CD8-positive, alpha-beta memory T cell (primary cell): ENCODE results near the gene CBLL1. TPM values are rescaled to one million over a fixed set of nuclear protein-coding genes. Genes with fewer than 3 reads are reported as not detected.

Experiments used
- CTCF ChIA-PET: fragments of 350-600 bp; sonication (Branson Sonifier 250); formaldehyde crosslinking; loops from one replicate; lab custom pipeline; 2021; ENCODE audit warnings: antibody characterized with exemption; lab: Charles Lee
- POLR2A ChIA-PET: fragments of 350-600 bp; sonication (Branson Sonifier 250); formaldehyde crosslinking; loops from one replicate; lab custom pipeline; 2021; ENCODE audit warnings: antibody characterized with exemption; lab: Charles Lee
- DNase-seq, 5 donors: peaks; one replicate each; pipeline versions ENCODE4 v3.0.0 to v3.0.0-alpha.2; 2020 to 2022; ENCODE audit warnings: mixed read lengths in 1 of 5
- H3K27ac ChIP-seq: one replicate; pipeline ENCODE4 v1.7.0; 2013; ENCODE audit warnings: low read depth, mild to moderate bottlenecking, low read length, moderate library complexity
- H3K27me3 ChIP-seq: 2 replicates; pipeline ENCODE4 v1.7.0; 2013; ENCODE audit warnings: low read length, mild to moderate bottlenecking; ENCODE audit not compliant: insufficient read depth, poor library complexity, severe bottlenecking
- H3K36me3 ChIP-seq: 2 replicates; pipeline ENCODE4 v1.7.0; 2013; ENCODE audit warnings: mild to moderate bottlenecking, low read length, moderate library complexity; ENCODE audit not compliant: insufficient read depth
- H3K4me1 ChIP-seq: 2 replicates; pipeline ENCODE4 v1.7.0; 2013; ENCODE audit warnings: mild to moderate bottlenecking, low read length, moderate library complexity; ENCODE audit not compliant: insufficient read depth
- H3K4me3 ChIP-seq: 2 replicates; pipeline ENCODE4 v1.7.0; 2013; ENCODE audit warnings: mild to moderate bottlenecking, low read length
- H3K9me3 ChIP-seq: 2 replicates; pipeline ENCODE4 v1.7.0; 2013; ENCODE audit warnings: mild to moderate bottlenecking, low read length
- H3K27ac Mint-ChIP-seq, 8 donors: one replicate each; pipeline ENCODE4 v1.8.0; 2020 to 2021; ENCODE audit warnings: mixed read lengths in 8 of 8, mild to moderate bottlenecking in 6 of 8, inconsistent platforms in 3 of 8, moderate library complexity in 3 of 8
- H3K27me3 Mint-ChIP-seq, 2 donors: one replicate each; pipeline ENCODE4 v1.8.0; 2020 to 2021; ENCODE audit warnings: mixed read lengths in 2 of 2, mild to moderate bottlenecking in 1 of 2, moderate library complexity in 1 of 2
- H3K36me3 Mint-ChIP-seq, 3 donors: one replicate each; pipeline ENCODE4 v1.8.0; 2020 to 2021; ENCODE audit warnings: mixed read lengths in 3 of 3, inconsistent platforms in 1 of 3, mild to moderate bottlenecking in 1 of 3
- H3K4me1 Mint-ChIP-seq, 3 donors: one replicate each; pipeline ENCODE4 v1.8.0; 2020 to 2021; ENCODE audit warnings: mixed read lengths in 3 of 3, inconsistent platforms in 1 of 3, mild to moderate bottlenecking in 1 of 3
- H3K4me3 Mint-ChIP-seq, 7 donors: one replicate each; pipeline ENCODE4 v1.8.0; 2020 to 2021; ENCODE audit warnings: mixed read lengths in 7 of 7, mild to moderate bottlenecking in 6 of 7, moderate library complexity in 4 of 7, inconsistent platforms in 2 of 7
- H3K9me3 Mint-ChIP-seq, 5 donors: one replicate each; pipeline ENCODE4 v1.8.0; 2020 to 2022; ENCODE audit warnings: mixed read lengths in 5 of 5, mild to moderate bottlenecking in 3 of 5, moderate library complexity in 2 of 5, inconsistent platforms in 1 of 5
- polyA plus RNA-seq: library from polyadenylated mRNA; unstranded; fragments of 300-500 nt; fragmentation: Illumina TruSeq; gene quantifications from one replicate; pipeline ENCODE4 v1.2.3, GENCODE V29; 2021
- total RNA-seq, 2 experiments: library from RNA; stranded (reverse); gene quantifications; one replicate each; pipeline ENCODE4 v1.2.3, GENCODE V29; 2021

The CBLL1 gene, protein sequence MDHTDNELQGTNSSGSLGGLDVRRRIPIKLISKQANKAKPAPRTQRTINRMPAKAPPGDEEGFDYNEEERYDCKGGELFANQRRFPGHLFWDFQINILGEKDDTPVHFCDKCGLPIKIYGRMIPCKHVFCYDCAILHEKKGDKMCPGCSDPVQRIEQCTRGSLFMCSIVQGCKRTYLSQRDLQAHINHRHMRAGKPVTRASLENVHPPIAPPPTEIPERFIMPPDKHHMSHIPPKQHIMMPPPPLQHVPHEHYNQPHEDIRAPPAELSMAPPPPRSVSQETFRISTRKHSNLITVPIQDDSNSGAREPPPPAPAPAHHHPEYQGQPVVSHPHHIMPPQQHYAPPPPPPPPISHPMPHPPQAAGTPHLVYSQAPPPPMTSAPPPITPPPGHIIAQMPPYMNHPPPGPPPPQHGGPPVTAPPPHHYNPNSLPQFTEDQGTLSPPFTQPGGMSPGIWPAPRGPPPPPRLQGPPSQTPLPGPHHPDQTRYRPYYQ
- total RNA-seq (10 to 100 TPM; 42.7 to 49.3 TPM), polyA plus RNA-seq (89.7 TPM)

DNA sequence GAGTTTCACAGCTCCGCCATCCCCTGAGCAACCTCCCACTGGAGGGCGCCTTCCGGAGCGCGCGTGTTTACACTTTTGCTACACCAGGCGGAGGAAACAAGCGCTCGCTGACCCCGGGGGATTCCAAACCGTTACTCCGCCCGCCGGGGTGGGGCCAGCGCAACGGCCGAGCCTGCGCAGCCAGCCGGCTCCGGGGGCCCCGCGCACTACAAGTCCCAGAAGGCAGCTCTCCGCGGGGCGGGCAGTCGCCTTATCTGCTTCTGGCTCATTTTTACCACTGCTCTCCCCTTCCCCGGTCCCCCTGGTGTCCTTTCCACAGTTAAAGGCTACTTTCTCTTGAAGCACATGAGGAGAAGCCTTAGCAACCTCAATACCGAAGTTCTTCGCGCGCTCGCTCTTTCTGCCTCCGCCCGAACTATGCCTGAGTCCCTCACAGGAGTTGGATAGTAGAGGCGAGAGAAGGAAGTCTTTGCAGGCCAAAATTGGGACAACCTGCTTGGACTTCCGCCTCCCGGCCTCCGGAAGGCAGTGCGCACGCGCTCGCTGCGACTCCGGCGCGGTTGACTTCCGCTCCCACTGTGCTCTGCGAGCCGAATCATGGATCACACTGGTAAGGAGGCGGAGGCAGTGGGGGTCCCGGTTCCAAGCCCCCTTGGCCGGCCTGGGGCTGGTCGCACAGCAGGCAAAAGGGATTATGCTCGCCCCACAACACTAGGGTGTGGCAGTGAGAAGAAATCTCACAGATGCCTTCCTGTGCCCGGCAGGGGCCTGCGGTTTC, at the start of gene CBLL1:
Gene CBLL1 (plus strand): TSS at position 576 of the 778 bp plus-strand sequence. CDS start 22 bp downstream, at position 598.
- peak; percentile 96 to 98 (median 97) for DNase-seq
- Histone ChIP-seq H3K9me3 (no peaks in the 10 kb centered on the region), H3K4me3 (peak within 1 kb of the TSS; percentile 97), H3K27me3 (no peaks in the 10 kb centered on the region), H3K27ac (peak within 1 kb of the TSS; percentile 98), H3K36me3 (no peaks in the 10 kb centered on the region), H3K4me1 (peaks cover 47% of the 10 kb centered on the region)
- no peaks in the 10 kb centered on the region for H3K9me3 Mint-ChIP-seq
- H3K4me1 Mint-ChIP-seq, result peaks cover 50 to 59% (median 55%) of the 10 kb centered on the region in 3 donors
- POLR2A ChIA-PET, result interaction anchor here (0.5 to 3.0 kb wide), 14 partner anchors 8 to 1459 kb away, joined by 3 to 38 read pairs (median 6); partner anchors contain the start of genes COG5, DLD, DUS4L and HBP1
- H3K36me3 Mint-ChIP-seq, result peaks cover 0 to 26% (median 4%) of the 10 kb centered on the region in 3 donors
- H3K27me3 Mint-ChIP-seq, result no peaks in the 10 kb centered on the region
- peak within 1 kb of the TSS; percentile 93 to 99 (median 97) for H3K4me3 Mint-ChIP-seq
- CTCF ChIA-PET, result interaction anchor here (0.8 to 10.5 kb wide), 29 partner anchors 9 to 594 kb away, joined by 3 to 227 read pairs (median 4); partner anchors contain the start of genes COG5, DLD and DUS4L
- peak within 1 kb of the TSS; percentile 94 to 100 (median 100) for H3K27ac Mint-ChIP-seq

DNA sequence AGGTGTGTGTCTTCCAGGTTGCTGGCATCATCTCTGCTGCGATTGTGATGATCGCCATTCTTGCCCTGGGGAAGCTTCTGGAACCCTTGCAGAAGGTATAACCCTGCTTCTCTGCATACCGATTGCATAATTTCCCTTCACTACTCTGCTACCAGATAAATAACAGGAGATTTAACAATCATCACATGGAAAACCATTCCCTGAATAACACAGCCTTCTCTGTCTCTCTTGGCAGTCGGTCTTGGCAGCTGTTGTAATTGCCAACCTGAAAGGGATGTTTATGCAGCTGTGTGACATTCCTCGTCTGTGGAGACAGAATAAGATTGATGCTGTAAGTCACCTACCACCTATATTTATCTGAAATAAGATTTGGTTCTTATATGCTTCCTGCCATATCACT, 49.6 kb upstream of the CBLL1 start:
- Mint-ChIP-seq H3K36me3 (no peaks in the 10 kb centered on the region), H3K4me3 (no peak overlapping the region), H3K4me1 (no peaks in the 10 kb centered on the region), H3K27me3 (peaks cover 3 to 33% of the 10 kb centered on the region in 2 donors), H3K9me3 (no peaks in the 10 kb centered on the region), H3K27ac (no peak overlapping the region)
- DNase-seq, result no peak
- POLR2A ChIA-PET, result no interaction called here
- no peaks in the 10 kb centered on the region for H3K36me3 ChIP-seq
- H3K4me3 ChIP-seq, result no peak overlapping the region
- CTCF ChIA-PET, result no interaction called here
- H3K9me3 ChIP-seq, result no peaks in the 10 kb centered on the region
- no peaks in the 10 kb centered on the region for H3K4me1 ChIP-seq
- no peaks in the 10 kb centered on the region for H3K27me3 ChIP-seq
- no peak overlapping the region for H3K27ac ChIP-seq

DNA sequence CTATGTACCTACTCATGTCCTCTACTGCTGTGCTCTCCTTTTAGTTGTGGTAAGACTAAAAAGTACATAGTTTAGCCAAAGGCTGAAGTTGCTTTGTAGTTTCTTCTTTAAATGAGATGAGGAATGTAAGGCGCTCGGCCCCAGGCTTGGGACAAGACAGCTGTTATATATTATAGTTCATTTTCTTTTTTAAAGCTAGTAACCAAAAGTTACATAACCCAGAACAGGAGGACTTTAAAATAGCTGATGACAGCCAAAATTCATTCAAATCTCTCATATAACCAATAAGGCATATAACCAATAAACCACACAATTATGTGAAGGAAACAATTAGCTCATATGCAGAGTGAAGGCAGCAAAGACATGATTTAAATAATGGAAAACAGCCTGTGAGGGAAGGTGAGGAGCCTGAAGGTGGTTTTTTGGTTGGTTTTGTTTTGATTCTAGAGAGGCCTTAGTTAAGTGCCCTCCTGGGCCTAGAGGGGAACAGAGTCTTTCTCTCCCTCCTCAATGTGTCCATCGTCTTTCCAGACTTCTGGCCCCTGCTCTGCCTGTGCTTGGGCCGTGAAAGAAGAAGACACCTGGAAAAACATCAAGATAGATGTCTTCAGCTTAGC, 47.5 kb upstream of the CBLL1 start:
- Histone ChIP-seq H3K4me3 (no peak overlapping the region), H3K9me3 (no peaks in the 10 kb centered on the region), H3K4me1 (no peaks in the 10 kb centered on the region), H3K27ac (no peak overlapping the region), H3K36me3 (no peaks in the 10 kb centered on the region), H3K27me3 (no peaks in the 10 kb centered on the region)
- no peaks in the 10 kb centered on the region for H3K36me3 Mint-ChIP-seq
- no peaks in the 10 kb centered on the region for H3K4me1 Mint-ChIP-seq
- ChIA-PET CTCF (interaction anchor here (0.9 kb wide), 1 partner anchor 14 kb away, joined by 3 read pairs; no protein-coding TSS in a partner anchor), POLR2A (no interaction called here)
- DNase-seq, result no peak
- peaks cover 4 to 34% of the 10 kb centered on the region in 2 donors for H3K27me3 Mint-ChIP-seq
- H3K9me3 Mint-ChIP-seq, result no peaks in the 10 kb centered on the region
- H3K27ac Mint-ChIP-seq, result no peak overlapping the region
- no peak overlapping the region for H3K4me3 Mint-ChIP-seq

DNA sequence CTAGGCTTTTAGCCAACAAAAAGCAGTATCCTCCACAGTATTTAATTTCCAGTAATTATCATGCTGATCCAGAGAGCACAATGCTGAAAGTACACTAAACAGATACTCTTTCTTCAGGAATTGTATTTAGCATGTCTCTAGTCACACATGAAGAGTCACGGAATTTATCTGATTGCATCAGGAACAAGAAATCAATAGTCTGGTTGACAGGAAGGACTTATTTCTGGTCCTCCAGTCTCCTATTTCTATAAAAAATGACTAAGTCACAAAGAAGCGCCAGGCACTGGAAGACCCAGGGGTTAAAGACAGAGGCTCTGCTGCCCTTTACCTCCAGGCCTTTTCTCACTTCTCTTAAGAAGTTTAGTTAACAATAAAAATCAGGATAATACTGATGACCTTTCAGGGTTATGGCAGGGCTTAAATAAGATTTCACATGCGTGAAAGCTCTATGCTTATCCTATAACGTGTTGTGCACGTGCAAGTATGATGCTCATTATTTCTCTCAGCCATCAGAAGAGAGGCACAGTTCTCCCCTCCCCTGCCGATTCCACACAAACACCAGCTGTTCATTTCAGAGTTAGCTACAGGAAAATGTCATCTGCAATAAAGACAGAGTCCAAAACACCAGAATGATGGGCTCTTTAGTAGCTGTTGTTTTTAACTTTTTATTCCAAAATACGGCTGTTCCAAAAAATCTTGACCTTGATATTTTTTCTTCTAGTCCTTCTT, 46.5 kb upstream of the CBLL1 start:
- no peak overlapping the region for H3K27ac Mint-ChIP-seq
- Histone ChIP-seq H3K9me3 (no peaks in the 10 kb centered on the region), H3K36me3 (no peaks in the 10 kb centered on the region), H3K27me3 (no peaks in the 10 kb centered on the region), H3K27ac (no peak overlapping the region), H3K4me3 (no peak overlapping the region), H3K4me1 (no peaks in the 10 kb centered on the region)
- H3K27me3 Mint-ChIP-seq, result peaks cover 4 to 35% of the 10 kb centered on the region in 2 donors
- no peaks in the 10 kb centered on the region for H3K9me3 Mint-ChIP-seq
- H3K4me3 Mint-ChIP-seq, result no peak overlapping the region
- H3K4me1 Mint-ChIP-seq, result no peaks in the 10 kb centered on the region
- no peaks in the 10 kb centered on the region for H3K36me3 Mint-ChIP-seq
- DNase-seq, result no peak
- ChIA-PET POLR2A (no interaction called here), CTCF (no interaction called here)

DNA sequence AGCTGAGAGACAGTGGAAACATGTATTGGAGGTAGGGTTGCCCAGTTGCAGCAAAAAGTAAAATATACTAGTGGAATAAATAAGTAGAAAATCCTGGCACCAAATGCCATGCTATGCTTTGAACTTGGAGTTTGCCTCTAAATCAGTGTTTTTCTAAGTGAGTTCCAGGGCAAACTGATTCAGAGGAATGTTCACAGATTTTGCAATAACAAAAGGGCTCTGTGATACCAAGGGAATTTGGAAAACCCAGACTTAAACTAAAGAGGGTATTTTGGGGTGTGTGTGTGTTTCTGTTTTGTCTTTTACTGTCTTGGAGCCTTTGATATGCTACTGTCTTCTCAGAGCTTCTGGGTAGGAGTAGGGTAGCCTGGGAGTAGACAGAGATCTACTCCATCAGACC, 43.4 kb upstream of the CBLL1 start:
- Mint-ChIP-seq H3K27me3 (peaks cover 4 to 19% of the 10 kb centered on the region in 2 donors), H3K36me3 (no peaks in the 10 kb centered on the region), H3K4me1 (peaks cover 0 to 5% (median 2%) of the 10 kb centered on the region in 3 donors), H3K9me3 (no peaks in the 10 kb centered on the region), H3K4me3 (no peak overlapping the region), H3K27ac (no peak overlapping the region)
- Histone ChIP-seq H3K27me3 (no peaks in the 10 kb centered on the region), H3K4me1 (no peaks in the 10 kb centered on the region), H3K27ac (no peak overlapping the region), H3K9me3 (no peaks in the 10 kb centered on the region), H3K4me3 (no peak overlapping the region), H3K36me3 (no peaks in the 10 kb centered on the region)
- ChIA-PET CTCF (no interaction called here), POLR2A (no interaction called here)
- no peak for DNase-seq

DNA sequence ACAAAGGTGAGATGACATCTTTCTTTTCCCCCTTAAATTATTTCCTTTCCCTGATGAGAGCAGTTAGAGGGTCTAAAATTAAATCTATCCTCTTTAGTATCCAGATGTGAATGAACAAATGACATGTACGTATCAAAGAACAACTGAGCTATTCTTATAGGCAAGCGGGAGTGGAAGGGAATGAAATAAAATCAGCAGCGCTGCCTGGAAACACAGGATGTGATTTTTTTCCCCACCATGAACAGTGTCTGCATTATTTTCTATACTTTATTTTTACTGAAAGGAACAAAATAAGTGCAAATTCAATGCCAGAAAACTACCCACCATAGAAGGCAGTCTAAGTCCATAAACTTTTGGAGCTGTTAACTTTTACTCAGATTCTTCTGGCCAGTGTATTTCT, 42.8 kb upstream of the CBLL1 start:
- CTCF ChIA-PET, result no interaction called here
- H3K27ac Mint-ChIP-seq, result no peak overlapping the region
- H3K4me3 Mint-ChIP-seq, result no peak overlapping the region
- POLR2A ChIA-PET, result no interaction called here
- peaks cover 0 to 5% (median 2%) of the 10 kb centered on the region in 3 donors for H3K4me1 Mint-ChIP-seq
- Histone ChIP-seq H3K27me3 (no peaks in the 10 kb centered on the region), H3K4me1 (no peaks in the 10 kb centered on the region), H3K36me3 (no peaks in the 10 kb centered on the region), H3K4me3 (no peak overlapping the region), H3K27ac (no peak overlapping the region), H3K9me3 (no peaks in the 10 kb centered on the region)
- H3K36me3 Mint-ChIP-seq, result no peaks in the 10 kb centered on the region
- peaks cover 4 to 19% of the 10 kb centered on the region in 2 donors for H3K27me3 Mint-ChIP-seq
- DNase-seq, result no peak
- no peaks in the 10 kb centered on the region for H3K9me3 Mint-ChIP-seq

DNA sequence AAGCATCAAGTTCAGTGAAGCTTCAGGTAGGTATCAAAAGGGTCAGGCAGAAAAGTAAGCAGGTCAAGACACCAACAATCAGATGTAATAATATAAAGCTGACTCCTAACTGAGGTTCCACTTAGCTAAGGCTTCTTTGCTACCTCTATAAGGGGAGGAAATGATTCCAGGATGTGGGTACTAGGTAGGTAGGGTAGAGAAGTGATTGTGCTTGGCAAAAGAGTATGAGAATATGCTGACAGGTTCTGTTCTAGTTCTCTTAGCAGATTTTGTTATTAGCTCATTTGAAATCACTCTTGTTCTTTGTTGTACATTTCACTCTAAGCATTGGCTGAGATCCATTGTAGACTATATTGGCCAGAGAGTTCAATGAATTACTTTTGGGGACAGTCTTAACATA, 40.7 kb upstream of the CBLL1 start:
- CTCF ChIA-PET, result interaction anchor here (1.2 kb wide), 1 partner anchor 40 kb away, joined by 4 read pairs; no protein-coding TSS in a partner anchor
- no peaks in the 10 kb centered on the region for H3K9me3 Mint-ChIP-seq
- H3K27ac ChIP-seq, result no peak overlapping the region
- H3K36me3 Mint-ChIP-seq, result no peaks in the 10 kb centered on the region
- H3K27ac Mint-ChIP-seq, result no peak overlapping the region
- peaks cover 4 to 19% of the 10 kb centered on the region in 2 donors for H3K27me3 Mint-ChIP-seq
- H3K4me3 ChIP-seq, result no peak overlapping the region
- no peaks in the 10 kb centered on the region for H3K4me1 ChIP-seq
- no peak for DNase-seq
- H3K9me3 ChIP-seq, result no peaks in the 10 kb centered on the region
- no peak overlapping the region for H3K4me3 Mint-ChIP-seq
- H3K36me3 ChIP-seq, result no peaks in the 10 kb centered on the region
- POLR2A ChIA-PET, result no interaction called here
- peaks cover 0 to 5% (median 2%) of the 10 kb centered on the region in 3 donors for H3K4me1 Mint-ChIP-seq
- H3K27me3 ChIP-seq, result no peaks in the 10 kb centered on the region
